ENCODE data around the gene PHACTR3.

PHACTR3 gene

DNA sequence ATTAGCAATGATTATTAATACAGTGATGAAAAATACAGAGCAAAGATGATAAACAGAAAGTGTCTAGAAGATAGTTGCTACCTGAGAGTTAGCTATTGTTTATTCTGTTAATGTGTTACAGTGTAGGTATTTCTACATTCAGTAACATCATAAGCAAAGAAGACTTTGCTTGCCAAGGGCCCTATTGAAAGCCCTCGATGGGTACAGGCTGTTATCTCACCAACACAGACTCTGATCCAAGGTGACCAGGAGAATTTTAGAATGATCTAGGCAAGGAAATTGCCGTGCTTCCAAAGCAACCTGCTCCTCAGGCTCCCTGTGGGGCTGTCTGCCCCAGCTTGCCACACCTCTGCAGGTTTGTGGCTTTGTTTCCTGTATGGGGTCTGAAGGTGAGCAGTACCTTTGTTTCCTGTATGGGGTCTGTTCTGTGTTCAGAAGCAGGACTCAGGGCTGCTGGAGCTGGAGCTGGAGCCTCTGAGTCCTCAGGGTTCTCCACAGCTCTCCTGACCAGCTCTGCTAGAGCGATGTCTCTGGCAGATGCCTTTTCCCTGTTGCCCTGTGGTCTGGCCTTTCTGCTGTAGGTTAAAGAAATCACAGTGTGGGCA is 32.5 kb downstream of the PHACTR3 start:
- Histone ChIP-seq H3K4ac (ENCODE audit: low read depth in 1 of 2, low read length in 2 of 2) (no peak overlapping the region), H3K4me3 (ENCODE audit: insufficient read depth in 1 of 2, low read depth in 1 of 2, low read length in 2 of 2) (no peak overlapping the region), H3K27me3 (ENCODE audit: control insufficient read depth in 1 of 2, insufficient read depth in 1 of 2, low read length in 2 of 2) (peaks cover 0 to 14% of the 10 kb centered on the region in 2 experiments), H3K4me1 (ENCODE audit: control insufficient read depth, insufficient read depth, low read depth, low read length) (no peaks in the 10 kb centered on the region), H2BK120ac (ENCODE audit: low read depth, low read length) (no peak overlapping the region), H3K18ac (ENCODE audit: low read depth in 1 of 2, low read length in 2 of 2) (no peak overlapping the region), H3K27ac (ENCODE audit: low read length, poor library complexity, severe bottlenecking) (no peak overlapping the region), H2BK12ac (ENCODE audit: low read length in 2 of 2) (no peak overlapping the region), H3K4me2 (ENCODE audit: low read length, poor library complexity, severe bottlenecking) (no peak overlapping the region), H2BK15ac (ENCODE audit: low read depth, poor library complexity, severe bottlenecking) (no peak overlapping the region), H3K14ac (ENCODE audit: low read length in 2 of 2) (no peak overlapping the region), H2BK5ac (ENCODE audit: low read depth, low read length, poor library complexity, severe bottlenecking) (no peak overlapping the region), H3K9ac (ENCODE audit: low read length) (no peak overlapping the region), H4K8ac (ENCODE audit: low read length) (no peak overlapping the region), H3K9me3 (ENCODE audit: control insufficient read depth, low read length) (no peaks in the 10 kb centered on the region), H2AK5ac (ENCODE audit: low read length, severe bottlenecking) (no peak overlapping the region), H3K36me3 (ENCODE audit: control insufficient read depth in 1 of 2, insufficient read depth in 2 of 2, low read depth in 1 of 2, low read length in 2 of 2) (no peaks in the 10 kb centered on the region), H3K23ac (ENCODE audit: low read length in 2 of 2) (no peak overlapping the region), H2AFZ (ENCODE audit: low read depth, low read length) (no peak overlapping the region), H4K91ac (ENCODE audit: low read length) (no peak overlapping the region), H3K79me1 (replicated peaks; ENCODE audit: low read length, poor library complexity, severe bottlenecking) (no peaks in the 10 kb centered on the region)
- DNase-seq: no peak
- WGBS: 63% methylated on average over 3 of the region's 3 CpGs

- no peak for DNase-seq
- Histone ChIP-seq H3K4me1 (ENCODE audit: control insufficient read depth, insufficient read depth, low read depth, low read length) (no peaks in the 10 kb centered on the region), H3K27ac (ENCODE audit: low read length, poor library complexity, severe bottlenecking) (no peak overlapping the region), H4K8ac (ENCODE audit: low read length) (no peak overlapping the region), H3K18ac (ENCODE audit: low read depth in 1 of 2, low read length in 2 of 2) (no peak overlapping the region), H3K27me3 (ENCODE audit: control insufficient read depth in 1 of 2, insufficient read depth in 1 of 2, low read length in 2 of 2) (peaks cover 0 to 18% of the 10 kb centered on the region in 2 experiments), H3K4me2 (ENCODE audit: low read length, poor library complexity, severe bottlenecking) (no peak overlapping the region), H3K14ac (ENCODE audit: low read length in 2 of 2) (no peak overlapping the region), H3K9ac (ENCODE audit: low read length) (no peak overlapping the region), H3K36me3 (ENCODE audit: control insufficient read depth in 1 of 2, insufficient read depth in 2 of 2, low read depth in 1 of 2, low read length in 2 of 2) (no peaks in the 10 kb centered on the region), H4K91ac (ENCODE audit: low read length) (no peak overlapping the region), H2AK5ac (ENCODE audit: low read length, severe bottlenecking) (no peak overlapping the region), H3K79me1 (replicated peaks; ENCODE audit: low read length, poor library complexity, severe bottlenecking) (no peaks in the 10 kb centered on the region), H3K9me3 (ENCODE audit: control insufficient read depth, low read length) (no peaks in the 10 kb centered on the region), H3K4me3 (ENCODE audit: insufficient read depth in 1 of 2, low read depth in 1 of 2, low read length in 2 of 2) (no peak overlapping the region), H3K4ac (ENCODE audit: low read depth in 1 of 2, low read length in 2 of 2) (no peak overlapping the region), H2AFZ (ENCODE audit: low read depth, low read length) (no peak overlapping the region), H2BK120ac (ENCODE audit: low read depth, low read length) (no peak overlapping the region), H2BK15ac (ENCODE audit: low read depth, poor library complexity, severe bottlenecking) (no peak overlapping the region), H2BK5ac (ENCODE audit: low read depth, low read length, poor library complexity, severe bottlenecking) (no peak overlapping the region), H3K23ac (ENCODE audit: low read length in 2 of 2) (no peak overlapping the region), H2BK12ac (ENCODE audit: low read length in 2 of 2) (no peak overlapping the region)
- WGBS: 58% methylated on average over 5 of the region's 5 CpGs
These were observed 35.9 kb downstream of the PHACTR3 start for GRCh38 chr20:59640267-59640666.

GRCh38 chr20:59643615-59644061 is 39.3 kb downstream of the PHACTR3 start:
- H3K18ac ChIP-seq (ENCODE audit: low read depth in 1 of 2, low read length in 2 of 2): no peak overlapping the region
- no peak overlapping the region for H4K91ac ChIP-seq (ENCODE audit: low read length)
- H3K14ac ChIP-seq (ENCODE audit: low read length in 2 of 2): no peak overlapping the region
- no peak overlapping the region for H3K4me2 ChIP-seq (ENCODE audit: low read length, poor library complexity, severe bottlenecking)
- H3K23ac ChIP-seq (ENCODE audit: low read length in 2 of 2): no peak overlapping the region
- H4K8ac ChIP-seq (ENCODE audit: low read length): no peak overlapping the region
- H3K27ac ChIP-seq (ENCODE audit: low read length, poor library complexity, severe bottlenecking): no peak overlapping the region
- H3K27me3 ChIP-seq (ENCODE audit: control insufficient read depth in 1 of 2, insufficient read depth in 1 of 2, low read length in 2 of 2): peaks cover 0 to 12% of the 10 kb centered on the region in 2 experiments
- no peak overlapping the region for H2BK12ac ChIP-seq (ENCODE audit: low read length in 2 of 2)
- H2AK5ac ChIP-seq (ENCODE audit: low read length, severe bottlenecking): no peak overlapping the region
- H2AFZ ChIP-seq (ENCODE audit: low read depth, low read length): no peak overlapping the region
- H3K9ac ChIP-seq (ENCODE audit: low read length): no peak overlapping the region
- H3K36me3 ChIP-seq (ENCODE audit: control insufficient read depth in 1 of 2, insufficient read depth in 2 of 2, low read depth in 1 of 2, low read length in 2 of 2): no peaks in the 10 kb centered on the region
- no peaks in the 10 kb centered on the region for H3K9me3 ChIP-seq (ENCODE audit: control insufficient read depth, low read length)
- no peak overlapping the region for H2BK15ac ChIP-seq (ENCODE audit: low read depth, poor library complexity, severe bottlenecking)
- H2BK5ac ChIP-seq (ENCODE audit: low read depth, low read length, poor library complexity, severe bottlenecking): no peak overlapping the region
- no peak overlapping the region for H3K4me3 ChIP-seq (ENCODE audit: insufficient read depth in 1 of 2, low read depth in 1 of 2, low read length in 2 of 2)
- no peaks in the 10 kb centered on the region for H3K4me1 ChIP-seq (ENCODE audit: control insufficient read depth, insufficient read depth, low read depth, low read length)
- H3K4ac ChIP-seq (ENCODE audit: low read depth in 1 of 2, low read length in 2 of 2): no peak overlapping the region
- WGBS: 80% methylated on average over 12 of the region's 12 CpGs
- no peaks in the 10 kb centered on the region for H3K79me1 ChIP-seq (replicated peaks; ENCODE audit: low read length, poor library complexity, severe bottlenecking)
- no peak for DNase-seq
- no peak overlapping the region for H2BK120ac ChIP-seq (ENCODE audit: low read depth, low read length)

- DNase-seq: no peak
- Histone ChIP-seq H3K9ac (ENCODE audit: low read length) (no peak overlapping the region), H3K27ac (ENCODE audit: low read length, poor library complexity, severe bottlenecking) (no peak overlapping the region)
These were observed 40.1 kb downstream of the PHACTR3 start for GRCh38 chr20:59644371-59644939.

More at GRCh38 chr20:59644371-59644939, 40.1 kb downstream of the PHACTR3 start:
- Histone ChIP-seq H2BK5ac (ENCODE audit: low read depth, low read length, poor library complexity, severe bottlenecking) (no peak overlapping the region), H2BK120ac (ENCODE audit: low read depth, low read length) (no peak overlapping the region), H3K27me3 (ENCODE audit: control insufficient read depth in 1 of 2, insufficient read depth in 1 of 2, low read length in 2 of 2) (peaks cover 0 to 12% of the 10 kb centered on the region in 2 experiments), H3K23ac (ENCODE audit: low read length in 2 of 2) (no peak overlapping the region), H3K18ac (ENCODE audit: low read depth in 1 of 2, low read length in 2 of 2) (no peak overlapping the region), H3K4me2 (ENCODE audit: low read length, poor library complexity, severe bottlenecking) (no peak overlapping the region), H4K91ac (ENCODE audit: low read length) (no peak overlapping the region), H2BK15ac (ENCODE audit: low read depth, poor library complexity, severe bottlenecking) (no peak overlapping the region), H3K36me3 (ENCODE audit: control insufficient read depth in 1 of 2, insufficient read depth in 2 of 2, low read depth in 1 of 2, low read length in 2 of 2) (no peaks in the 10 kb centered on the region), H2BK12ac (ENCODE audit: low read length in 2 of 2) (no peak overlapping the region), H3K4me3 (ENCODE audit: insufficient read depth in 1 of 2, low read depth in 1 of 2, low read length in 2 of 2) (peak overlapping the region in 1 of 2 experiments; percentile 25), H3K9me3 (ENCODE audit: control insufficient read depth, low read length) (no peaks in the 10 kb centered on the region), H2AK5ac (ENCODE audit: low read length, severe bottlenecking) (no peak overlapping the region), H3K14ac (ENCODE audit: low read length in 2 of 2) (no peak overlapping the region), H3K4me1 (ENCODE audit: control insufficient read depth, insufficient read depth, low read depth, low read length) (no peaks in the 10 kb centered on the region), H3K79me1 (replicated peaks; ENCODE audit: low read length, poor library complexity, severe bottlenecking) (no peaks in the 10 kb centered on the region), H4K8ac (ENCODE audit: low read length) (no peak overlapping the region), H2AFZ (ENCODE audit: low read depth, low read length) (no peak overlapping the region), H3K4ac (ENCODE audit: low read depth in 1 of 2, low read length in 2 of 2) (no peak overlapping the region)
- 76% methylated on average over 7 of the region's 10 CpGs for WGBS
